ENCODE results near the gene S100A5. TPM values are rescaled to one million over a fixed set of nuclear protein-coding genes. Genes with fewer than 3 reads are reported as not detected.

The S100A5 gene
- total RNA-seq, 1 experiment from 2014 or later = not detected

DNA sequence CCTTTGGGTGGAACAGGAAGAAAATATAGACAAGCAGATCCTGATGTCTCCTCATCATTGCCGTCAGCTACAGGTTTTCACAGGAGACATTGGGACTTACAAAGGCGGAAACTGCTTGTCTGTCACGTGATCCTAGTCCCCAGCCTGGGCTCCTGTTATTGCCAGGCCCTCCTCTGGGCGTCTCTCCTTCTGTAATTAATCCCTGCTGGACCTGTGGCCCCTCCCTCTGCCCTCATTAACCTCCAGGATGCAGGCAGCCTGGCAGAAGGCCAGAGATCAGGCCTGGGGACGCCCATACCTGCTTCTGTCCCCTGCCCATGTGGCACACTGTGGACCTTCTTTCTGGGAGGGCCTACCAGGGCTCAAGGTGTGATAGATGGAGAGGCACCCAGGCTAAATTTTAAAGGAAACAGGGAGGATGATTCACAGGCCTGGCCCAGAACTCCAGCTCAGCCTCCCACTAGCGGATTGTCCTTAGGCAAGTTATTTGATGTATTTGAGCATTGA lies 2.4 kb downstream of the S100A5 start:
- no peaks in the 10 kb centered on the region for H3K36me3 Mint-ChIP-seq (ENCODE audit: insufficient read depth in 1 of 3, low read depth in 3 of 3)
- peaks cover 2% of the 10 kb centered on the region for H3K27me3 Mint-ChIP-seq (ENCODE audit: low read depth)
- Histone ChIP-seq H3K56ac (ENCODE audit: insufficient read length, low read depth, low read length) (no peak overlapping the region), H3K18ac (ENCODE audit: insufficient read length, low read depth, low read length) (peak overlapping the region; percentile 23), H4K8ac (replicated peaks; ENCODE audit: insufficient read length, low read depth, low read length) (no peak overlapping the region), H4K20me1 (ENCODE audit: control insufficient read depth, insufficient read depth, insufficient read length) (no peaks in the 10 kb centered on the region), H2BK5ac (ENCODE audit: insufficient read length, low read length) (no peak overlapping the region), H3T11ph (ENCODE audit: low read length) (no peak overlapping the region), H3K79me1 (ENCODE audit: insufficient read depth, low read depth, low read length, poor library complexity, severe bottlenecking) (no peaks in the 10 kb centered on the region), H3K27ac (ENCODE audit: insufficient read length, low read depth, low read length) (no peak overlapping the region), H3K9me3 (ENCODE audit: control insufficient read depth, low read depth, low read length) (no peaks in the 10 kb centered on the region), H3K79me2 (ENCODE audit: insufficient read depth, low read length) (no peaks in the 10 kb centered on the region), H3K4me2 (ENCODE audit: insufficient read depth, insufficient read length, low read length) (no peak overlapping the region), H2BK20ac (ENCODE audit: low read depth, low read length, poor library complexity, severe bottlenecking) (no peak overlapping the region), H2AK5ac (ENCODE audit: insufficient read length, low read length) (no peak overlapping the region), H2BK12ac (ENCODE audit: insufficient read length, low read depth, low read length) (no peak overlapping the region), H3K23ac (ENCODE audit: insufficient read length, low read depth, low read length) (no peak overlapping the region), H4K5ac (ENCODE audit: insufficient read length, low read depth, low read length) (no peak overlapping the region), H3K4ac (ENCODE audit: low read depth, low read length) (no peak overlapping the region), H2BK120ac (ENCODE audit: low read depth, low read length, poor library complexity, severe bottlenecking) (no peak overlapping the region), H4K91ac (ENCODE audit: insufficient read length, low read depth, low read length) (no peak overlapping the region), H3K14ac (ENCODE audit: insufficient read depth, low read length) (no peak overlapping the region), H3K4me1 (ENCODE audit: insufficient read depth, low read length) (peaks cover 5% of the 10 kb centered on the region; the same call in 1 of the 2 replicates), H3K27me3 (ENCODE audit: insufficient read depth, low read length) (no peaks in the 10 kb centered on the region; the same call in 1 of the 2 replicates), H3K23me2 (ENCODE audit: insufficient read length, low read depth, low read length, poor library complexity, severe bottlenecking) (no peaks in the 10 kb centered on the region), H3K9ac (ENCODE audit: extremely low read depth, insufficient read length, low read length) (no peak overlapping the region), H2AFZ (ENCODE audit: low read length) (no peak overlapping the region), H2BK15ac (ENCODE audit: low read depth, low read length) (no peak overlapping the region)
- H3K4me1 Mint-ChIP-seq = peaks cover 21 to 36% of the 10 kb centered on the region in 2 experiments
- H3K4me3 Mint-ChIP-seq = no peak overlapping the region; a peak in 2 of 5 replicates
- DNase-seq = peak; percentile 93
- no CpG with 5 or more reads among the region's 6 CpGs for WGBS (ENCODE audit: extremely low coverage, insufficient read length, low lambda C conversion rate)
- TF ChIP-seq, protein P1, sequence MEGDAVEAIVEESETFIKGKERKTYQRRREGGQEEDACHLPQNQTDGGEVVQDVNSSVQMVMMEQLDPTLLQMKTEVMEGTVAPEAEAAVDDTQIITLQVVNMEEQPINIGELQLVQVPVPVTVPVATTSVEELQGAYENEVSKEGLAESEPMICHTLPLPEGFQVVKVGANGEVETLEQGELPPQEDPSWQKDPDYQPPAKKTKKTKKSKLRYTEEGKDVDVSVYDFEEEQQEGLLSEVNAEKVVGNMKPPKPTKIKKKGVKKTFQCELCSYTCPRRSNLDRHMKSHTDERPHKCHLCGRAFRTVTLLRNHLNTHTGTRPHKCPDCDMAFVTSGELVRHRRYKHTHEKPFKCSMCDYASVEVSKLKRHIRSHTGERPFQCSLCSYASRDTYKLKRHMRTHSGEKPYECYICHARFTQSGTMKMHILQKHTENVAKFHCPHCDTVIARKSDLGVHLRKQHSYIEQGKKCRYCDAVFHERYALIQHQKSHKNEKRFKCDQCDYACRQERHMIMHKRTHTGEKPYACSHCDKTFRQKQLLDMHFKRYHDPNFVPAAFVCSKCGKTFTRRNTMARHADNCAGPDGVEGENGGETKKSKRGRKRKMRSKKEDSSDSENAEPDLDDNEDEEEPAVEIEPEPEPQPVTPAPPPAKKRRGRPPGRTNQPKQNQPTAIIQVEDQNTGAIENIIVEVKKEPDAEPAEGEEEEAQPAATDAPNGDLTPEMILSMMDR (conservative IDR thresholded peaks at IDR 0.05) = peak; percentile 28; the same call in 2 of the 3 replicates
- no peaks in the 10 kb centered on the region for H3K9me3 Mint-ChIP-seq
- H3K27ac Mint-ChIP-seq = peak overlapping the region in 2 of 3 experiments; percentile 46 to 81; a peak in 3 of 7 replicates
